Kidney epithelial cell (primary cell): ENCODE results near the gene TMED6. TPM values are rescaled to one million over a fixed set of nuclear protein-coding genes. Genes with fewer than 3 reads are reported as not detected.

Experiments used
- DNase-seq: peaks from one replicate; pipeline ENCODE4 v3.0.0-alpha.2; 2010; ENCODE audit warnings: low read depth
- H3K27me3 ChIP-seq: 2 replicates; pipeline ENCODE4 v1.6.0; 2011; ENCODE audit warnings: low read length; ENCODE audit not compliant: control insufficient read depth, insufficient read depth
- H3K36me3 ChIP-seq: 2 replicates; pipeline ENCODE4 v1.5.1; 2011; ENCODE audit warnings: low read length; ENCODE audit not compliant: control insufficient read depth, insufficient read depth
- H3K4me3 ChIP-seq: 2 replicates; pipeline ENCODE4 v1.5.1; 2011; ENCODE audit warnings: low read depth, mild to moderate bottlenecking, control low read depth, low read length
- total RNA-seq: library from RNA; depleted of rRNA; stranded (reverse); fragments of >200 nt; gene quantifications from 2 replicates; pipeline ENCODE4 v1.2.3, GENCODE V29; 2015
- TF ChIP-seq, protein P1 (sequence below): IDR thresholded peaks from 2 replicates; pipeline ENCODE4 v1.5.1; 2011; ENCODE audit warnings: mild to moderate bottlenecking, moderate library complexity, low read length, control low read depth, inconsistent platforms; ENCODE audit not compliant: insufficient read depth, poor library complexity, severe bottlenecking

Gene TMED6
- total RNA-seq, 1 donor from 2014 or later = not detected

DNA sequence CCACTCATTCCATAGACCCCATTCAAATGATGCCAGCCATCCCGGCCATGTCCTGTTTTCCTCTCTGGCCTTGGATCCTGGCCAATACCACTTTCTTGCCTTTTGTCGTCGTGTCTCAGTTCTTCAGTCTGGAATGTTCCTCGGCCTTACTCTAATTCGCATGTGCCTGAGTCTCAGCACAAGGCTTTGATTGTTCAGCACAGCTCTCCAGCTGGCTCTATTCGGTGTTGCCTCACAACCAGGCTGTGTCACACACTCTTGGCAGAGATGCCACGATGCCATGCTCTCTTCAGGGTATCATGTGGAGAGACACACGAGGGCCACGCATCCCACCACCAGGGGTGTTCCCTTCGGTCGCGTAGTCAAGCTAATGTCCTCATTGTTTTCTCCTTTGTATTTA lies 42.3 kb downstream of the TMED6 start:
- no peak for DNase-seq
- no peaks in the 10 kb centered on the region for H3K27me3 ChIP-seq
- H3K4me3 ChIP-seq = no peak overlapping the region
- peaks cover 1% of the 10 kb centered on the region for H3K36me3 ChIP-seq
- TF ChIP-seq, protein P1, sequence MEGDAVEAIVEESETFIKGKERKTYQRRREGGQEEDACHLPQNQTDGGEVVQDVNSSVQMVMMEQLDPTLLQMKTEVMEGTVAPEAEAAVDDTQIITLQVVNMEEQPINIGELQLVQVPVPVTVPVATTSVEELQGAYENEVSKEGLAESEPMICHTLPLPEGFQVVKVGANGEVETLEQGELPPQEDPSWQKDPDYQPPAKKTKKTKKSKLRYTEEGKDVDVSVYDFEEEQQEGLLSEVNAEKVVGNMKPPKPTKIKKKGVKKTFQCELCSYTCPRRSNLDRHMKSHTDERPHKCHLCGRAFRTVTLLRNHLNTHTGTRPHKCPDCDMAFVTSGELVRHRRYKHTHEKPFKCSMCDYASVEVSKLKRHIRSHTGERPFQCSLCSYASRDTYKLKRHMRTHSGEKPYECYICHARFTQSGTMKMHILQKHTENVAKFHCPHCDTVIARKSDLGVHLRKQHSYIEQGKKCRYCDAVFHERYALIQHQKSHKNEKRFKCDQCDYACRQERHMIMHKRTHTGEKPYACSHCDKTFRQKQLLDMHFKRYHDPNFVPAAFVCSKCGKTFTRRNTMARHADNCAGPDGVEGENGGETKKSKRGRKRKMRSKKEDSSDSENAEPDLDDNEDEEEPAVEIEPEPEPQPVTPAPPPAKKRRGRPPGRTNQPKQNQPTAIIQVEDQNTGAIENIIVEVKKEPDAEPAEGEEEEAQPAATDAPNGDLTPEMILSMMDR = no peak

DNA sequence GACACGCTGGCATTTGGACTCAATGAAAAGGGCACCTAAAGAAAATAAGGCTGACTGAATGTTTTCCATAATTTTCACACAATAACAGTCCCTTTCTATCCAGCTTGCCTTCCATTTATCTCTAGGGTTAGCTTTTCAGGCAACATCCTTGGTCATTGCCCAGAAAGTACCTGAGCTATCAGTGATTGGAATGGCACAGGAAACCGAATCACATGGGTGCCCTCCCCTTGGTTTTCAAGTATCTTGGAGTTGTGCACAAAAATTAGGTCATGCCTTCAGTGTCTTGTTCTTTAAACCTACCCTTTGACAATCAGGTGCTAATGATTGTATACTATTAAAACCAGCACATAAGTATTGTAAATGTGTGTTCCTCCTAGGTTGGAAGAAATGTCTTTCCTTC lies 43.7 kb downstream of the TMED6 start:
- Histone ChIP-seq H3K4me3 (no peak overlapping the region), H3K36me3 (no peaks in the 10 kb centered on the region), H3K27me3 (no peaks in the 10 kb centered on the region)
- TF ChIP-seq, protein P1 = no peak
- no peak for DNase-seq

DNA sequence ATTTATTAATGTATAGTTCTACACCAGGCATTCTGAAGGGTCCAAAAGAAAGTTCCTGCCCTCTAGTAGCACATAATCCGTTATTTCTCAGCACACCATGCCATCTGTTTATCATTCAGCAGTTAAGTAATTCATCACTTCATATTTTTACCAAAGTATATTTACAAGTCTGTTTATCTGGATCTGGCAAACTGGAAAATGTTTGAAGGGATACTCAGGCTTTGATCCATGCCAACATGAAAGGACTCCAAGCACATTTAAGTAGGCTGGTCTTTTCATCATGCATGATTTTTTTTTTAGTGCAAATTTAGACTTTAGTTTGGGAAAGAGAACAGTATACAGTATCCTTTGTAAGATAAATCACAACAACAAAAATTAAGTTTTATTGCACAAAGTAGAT lies 44.5 kb downstream of the TMED6 start:
- TF ChIP-seq, protein P1 = no peak
- Histone ChIP-seq H3K4me3 (no peak overlapping the region), H3K27me3 (no peaks in the 10 kb centered on the region)

GRCh38 chr16:69306031-69306430 lies 45.6 kb downstream of the TMED6 start:
- TF ChIP-seq, protein P1 = no peak
- no peak overlapping the region for H3K4me3 ChIP-seq
- no peaks in the 10 kb centered on the region for H3K27me3 ChIP-seq
- DNase-seq = no peak
- no peaks in the 10 kb centered on the region for H3K36me3 ChIP-seq

More for the DNA sequence above, 44.5 kb downstream of the TMED6 start:
- no peaks in the 10 kb centered on the region for H3K36me3 ChIP-seq
- no peak for DNase-seq

DNA sequence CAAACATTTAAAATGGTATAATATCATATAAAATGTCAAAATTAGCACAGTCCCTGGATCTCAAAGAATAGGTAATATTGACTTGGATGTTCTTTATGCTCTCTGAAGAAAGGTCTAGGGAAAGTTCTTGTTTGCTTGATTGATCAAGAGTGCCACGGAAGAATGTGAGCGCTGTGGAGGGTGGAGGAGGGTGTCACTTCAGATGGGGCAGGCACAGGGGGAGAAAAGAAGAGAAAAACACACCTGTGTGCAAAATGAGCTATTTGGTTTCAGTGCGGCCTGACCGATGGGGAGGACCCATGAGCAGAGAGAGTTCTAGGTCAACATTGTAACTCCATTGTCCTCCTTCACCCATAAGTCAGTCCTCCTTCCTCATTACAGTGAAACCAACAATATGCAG lies 49.3 kb downstream of the TMED6 start:
- Histone ChIP-seq H3K4me3 (no peak overlapping the region), H3K27me3 (no peaks in the 10 kb centered on the region), H3K36me3 (no peaks in the 10 kb centered on the region)
- TF ChIP-seq, protein P1 = no peak
- DNase-seq = no peak

DNA sequence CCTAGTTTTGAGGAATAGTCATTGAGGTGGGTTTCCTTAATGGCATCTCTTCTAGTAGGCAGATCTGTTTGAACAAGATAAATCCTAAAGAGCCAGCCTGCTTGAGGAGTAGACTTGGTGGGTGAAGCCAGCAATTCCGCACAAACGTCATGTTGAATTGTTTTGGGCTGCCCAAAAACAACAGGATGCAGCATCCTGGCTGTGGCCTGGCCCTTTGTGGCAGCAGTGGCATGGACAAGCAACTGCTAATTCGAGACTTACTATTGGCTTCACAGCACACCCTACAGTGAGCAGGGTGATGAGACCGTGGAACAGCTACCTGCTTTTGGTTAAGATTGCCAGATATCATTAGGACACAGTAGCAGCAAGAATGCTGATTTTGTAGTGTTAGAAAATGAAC lies 49.7 kb downstream of the TMED6 start:
- Histone ChIP-seq H3K4me3 (no peak overlapping the region), H3K27me3 (no peaks in the 10 kb centered on the region), H3K36me3 (no peaks in the 10 kb centered on the region)
- TF ChIP-seq, protein P1 = no peak
- no peak for DNase-seq
